Endothelial cell (in vitro differentiated cells): ENCODE data around the gene ITGB1. TPM values are rescaled to one million over a fixed set of nuclear protein-coding genes. Genes with fewer than 3 reads are reported as not detected.

Source experiments
- DNase-seq: peaks from one replicate; pipeline ENCODE4 v3.0.0; 2021; ENCODE audit warnings: low spot score
- H3K27ac Mint-ChIP-seq: one replicate; pipeline ENCODE4 v1.8.0; 2021; ENCODE audit warnings: mixed read lengths, inconsistent platforms; ENCODE audit not compliant: unreplicated experiment
- H3K27me3 Mint-ChIP-seq: one replicate; pipeline ENCODE4 v1.8.0; 2021; ENCODE audit warnings: mild to moderate bottlenecking, moderate library complexity, mixed read lengths, inconsistent platforms; ENCODE audit not compliant: unreplicated experiment
- H3K36me3 Mint-ChIP-seq: one replicate; pipeline ENCODE4 v1.8.0; 2021; ENCODE audit warnings: mild to moderate bottlenecking, low read depth, mixed read lengths, inconsistent platforms; ENCODE audit not compliant: unreplicated experiment
- H3K4me1 Mint-ChIP-seq: one replicate; pipeline ENCODE4 v1.8.0; 2021; ENCODE audit warnings: mild to moderate bottlenecking, mixed read lengths, inconsistent platforms; ENCODE audit not compliant: unreplicated experiment
- H3K4me3 Mint-ChIP-seq: one replicate; pipeline ENCODE4 v1.8.0; 2021; ENCODE audit warnings: mild to moderate bottlenecking, mixed read lengths, inconsistent platforms; ENCODE audit not compliant: unreplicated experiment
- H3K9me3 Mint-ChIP-seq: one replicate; pipeline ENCODE4 v1.8.0; 2021; ENCODE audit warnings: mixed read lengths, inconsistent platforms; ENCODE audit not compliant: unreplicated experiment
- total RNA-seq: library from RNA; stranded (reverse); fragmentation: NEBNext Ultra II Directional; extraction: Animal tissue kit (Norgen Biotek cat#: 25700); gene quantifications from one replicate; pipeline ENCODE4 v1.2.1, GENCODE V29; 2021; ENCODE audit not compliant: unreplicated experiment
- TF ChIP-seq, protein P1 (sequence below): fragments of 200-600 bp; sonication (generic); IDR thresholded peaks from one replicate; pipeline ENCODE4 v1.5.0; 2021; ENCODE audit warnings: antibody characterized with exemption; ENCODE audit not compliant: unreplicated experiment

ITGB1 gene
- total RNA-seq, 1 donor from 2014 or later = 504 TPM

DNA sequence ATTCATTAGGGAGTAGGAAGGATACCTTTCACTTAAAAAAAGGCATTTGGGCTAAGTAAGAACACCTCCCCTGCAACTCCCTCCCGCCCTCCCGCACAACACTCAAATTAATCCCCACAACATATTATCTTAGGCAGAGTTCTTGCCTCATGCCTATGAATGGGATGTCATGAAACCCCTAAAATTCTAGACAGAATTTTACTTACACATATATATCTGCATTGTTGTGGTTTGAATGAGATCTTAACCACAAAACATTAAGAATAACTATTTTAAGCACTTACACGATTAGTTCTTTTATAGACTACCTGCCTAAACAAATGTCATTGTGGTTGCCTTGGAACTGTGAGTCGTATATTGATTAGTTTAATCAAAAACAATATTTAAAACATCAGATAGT lies 4.5 kb upstream of the ITGB1 start:
- Mint-ChIP-seq H3K4me1 (peaks cover 35% of the 10 kb centered on the region), H3K9me3 (no peaks in the 10 kb centered on the region), H3K27ac (peak overlapping the region; percentile 94), H3K4me3 (no peak overlapping the region), H3K36me3 (peaks cover 5% of the 10 kb centered on the region), H3K27me3 (peaks cover 9% of the 10 kb centered on the region)
- TF ChIP-seq, protein P1, sequence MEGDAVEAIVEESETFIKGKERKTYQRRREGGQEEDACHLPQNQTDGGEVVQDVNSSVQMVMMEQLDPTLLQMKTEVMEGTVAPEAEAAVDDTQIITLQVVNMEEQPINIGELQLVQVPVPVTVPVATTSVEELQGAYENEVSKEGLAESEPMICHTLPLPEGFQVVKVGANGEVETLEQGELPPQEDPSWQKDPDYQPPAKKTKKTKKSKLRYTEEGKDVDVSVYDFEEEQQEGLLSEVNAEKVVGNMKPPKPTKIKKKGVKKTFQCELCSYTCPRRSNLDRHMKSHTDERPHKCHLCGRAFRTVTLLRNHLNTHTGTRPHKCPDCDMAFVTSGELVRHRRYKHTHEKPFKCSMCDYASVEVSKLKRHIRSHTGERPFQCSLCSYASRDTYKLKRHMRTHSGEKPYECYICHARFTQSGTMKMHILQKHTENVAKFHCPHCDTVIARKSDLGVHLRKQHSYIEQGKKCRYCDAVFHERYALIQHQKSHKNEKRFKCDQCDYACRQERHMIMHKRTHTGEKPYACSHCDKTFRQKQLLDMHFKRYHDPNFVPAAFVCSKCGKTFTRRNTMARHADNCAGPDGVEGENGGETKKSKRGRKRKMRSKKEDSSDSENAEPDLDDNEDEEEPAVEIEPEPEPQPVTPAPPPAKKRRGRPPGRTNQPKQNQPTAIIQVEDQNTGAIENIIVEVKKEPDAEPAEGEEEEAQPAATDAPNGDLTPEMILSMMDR = no peak
- no peak for DNase-seq

DNA sequence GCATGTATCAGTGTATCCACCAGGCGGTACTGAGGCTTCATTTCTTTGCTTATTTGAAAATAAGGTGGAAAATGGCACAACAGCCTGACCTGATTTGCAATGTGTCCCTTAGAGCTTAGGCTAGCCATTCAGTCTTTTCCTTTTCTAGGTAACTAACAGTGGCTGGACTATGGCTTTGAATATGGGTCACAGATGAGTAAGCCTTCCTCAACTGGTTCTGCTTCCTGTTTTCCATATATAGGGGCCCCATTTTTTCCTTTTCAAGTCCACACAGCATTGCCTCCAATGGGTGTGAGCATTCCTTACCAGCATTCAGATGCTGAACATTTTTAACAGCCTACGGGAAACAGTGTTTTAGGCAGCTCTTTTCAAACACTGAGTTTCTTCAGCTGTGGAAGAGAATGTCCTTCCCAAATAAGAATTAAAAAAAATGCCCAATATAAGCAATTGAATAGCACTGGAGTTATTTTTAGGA lies 3.9 kb upstream of the ITGB1 start:
- Mint-ChIP-seq H3K27ac (peak overlapping the region; percentile 94), H3K27me3 (peaks cover 11% of the 10 kb centered on the region), H3K9me3 (no peaks in the 10 kb centered on the region), H3K36me3 (peaks cover 5% of the 10 kb centered on the region), H3K4me1 (peaks cover 37% of the 10 kb centered on the region), H3K4me3 (peak overlapping the region; percentile 59)
- TF ChIP-seq, protein P1 = no peak
- DNase-seq = no peak

- H3K9me3 Mint-ChIP-seq = no peaks in the 10 kb centered on the region
Measured at GRCh38 chr10:32961343-32961894, 3.4 kb upstream of the ITGB1 start.

GRCh38 chr10:32960022-32960421 lies 2.0 kb upstream of the ITGB1 start:
- H3K27ac Mint-ChIP-seq = peak overlapping the region; percentile 99
- DNase-seq = no peak
- H3K4me1 Mint-ChIP-seq = peaks cover 46% of the 10 kb centered on the region

More at GRCh38 chr10:32961343-32961894, 3.4 kb upstream of the ITGB1 start:
- peak overlapping the region; percentile 94 for H3K27ac Mint-ChIP-seq
- H3K4me1 Mint-ChIP-seq = peaks cover 37% of the 10 kb centered on the region
- TF ChIP-seq, protein P1 = no peak
- H3K36me3 Mint-ChIP-seq = peaks cover 5% of the 10 kb centered on the region
- H3K27me3 Mint-ChIP-seq = peaks cover 11% of the 10 kb centered on the region
- no peak for DNase-seq
- H3K4me3 Mint-ChIP-seq = no peak overlapping the region

More at GRCh38 chr10:32960022-32960421, 2.0 kb upstream of the ITGB1 start:
- H3K27me3 Mint-ChIP-seq = peaks cover 11% of the 10 kb centered on the region
- TF ChIP-seq, protein P1 = no peak
- H3K4me3 Mint-ChIP-seq = peak overlapping the region; percentile 97
- H3K36me3 Mint-ChIP-seq = peaks cover 5% of the 10 kb centered on the region
- peaks cover 4% of the 10 kb centered on the region for H3K9me3 Mint-ChIP-seq
